SK-N-SH treated with all-trans-retinoic acid at 6 μM for 48 hours (cell line): ENCODE results near the gene ATG4C.

Experiments
- GLIS3 ChIP-seq: fragments of 250-450 bp; sonication (Bioruptor Pico); IDR thresholded peaks from 2 replicates; pipeline ENCODE4 v1.5.0; 2020; ENCODE audit warnings: mild to moderate bottlenecking, moderate library complexity
- ISL1 ChIP-seq: fragments of 250-450 bp; sonication (Bioruptor Pico); IDR thresholded peaks from 2 replicates; pipeline ENCODE4 v2.1.2; 2022; ENCODE audit warnings: mild to moderate bottlenecking, moderate library complexity
- TOX ChIP-seq: fragments of 250-450 bp; sonication (Bioruptor Pico); IDR thresholded peaks from 2 replicates; pipeline ENCODE4 v1.8.0; 2021; ENCODE audit warnings: mild to moderate bottlenecking, moderate library complexity, borderline replicate concordance
- ZNF565 ChIP-seq: fragments of 450-650 bp; formaldehyde crosslinking; conservative IDR thresholded peaks from 2 replicates; pipeline ENCODE4 v1.5.0; 2020; ENCODE audit warnings: low read depth, mild to moderate bottlenecking, moderate library complexity
- TF ChIP-seq, protein P1 (sequence below): fragments of 250-450 bp; sonication (Bioruptor Pico); IDR thresholded peaks from 2 replicates; pipeline ENCODE4 v1.8.0; 2020; ENCODE audit warnings: mild to moderate bottlenecking, moderate library complexity, borderline replicate concordance
- TF ChIP-seq, protein P2 (sequence below): fragments of 250-450 bp; sonication (Bioruptor Pico); IDR thresholded peaks from 2 replicates; pipeline ENCODE4 v1.5.1; 2020; ENCODE audit warnings: low read depth, mild to moderate bottlenecking, moderate library complexity

DNA sequence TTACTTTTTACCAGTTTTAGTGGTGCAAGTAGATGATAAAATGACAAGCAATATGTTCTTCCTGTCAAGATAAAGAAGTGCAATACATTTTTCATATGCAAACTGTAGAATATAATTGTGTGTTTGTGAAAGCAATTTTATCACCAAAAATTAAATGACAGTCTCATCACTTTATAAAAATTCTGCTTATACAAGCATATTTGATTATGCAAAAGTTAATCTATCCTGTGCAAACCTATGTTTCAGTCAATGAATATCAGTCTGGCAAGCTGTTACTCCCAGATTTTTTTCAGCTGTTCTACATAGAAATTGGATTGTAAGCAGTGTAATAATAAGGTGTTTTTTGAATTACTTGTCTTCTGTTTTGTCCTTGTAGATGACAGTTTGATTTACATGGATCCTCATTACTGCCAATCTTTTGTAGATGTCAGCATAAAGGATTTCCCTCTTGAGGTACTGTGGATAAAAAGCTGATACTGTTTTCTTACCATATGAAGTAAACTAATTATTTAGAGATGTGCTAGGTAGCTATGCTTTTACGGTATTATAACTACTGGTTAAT is 50.5 kb downstream of the ATG4C start:
- TF ChIP-seq GLIS3 (CRISPR knock-in tag) (no peak), ZNF565 (CRISPR knock-in tag) (no peak), ISL1 (CRISPR knock-in tag) (no peak), TOX (CRISPR knock-in tag) (no peak)
- TF ChIP-seq, protein P1, sequence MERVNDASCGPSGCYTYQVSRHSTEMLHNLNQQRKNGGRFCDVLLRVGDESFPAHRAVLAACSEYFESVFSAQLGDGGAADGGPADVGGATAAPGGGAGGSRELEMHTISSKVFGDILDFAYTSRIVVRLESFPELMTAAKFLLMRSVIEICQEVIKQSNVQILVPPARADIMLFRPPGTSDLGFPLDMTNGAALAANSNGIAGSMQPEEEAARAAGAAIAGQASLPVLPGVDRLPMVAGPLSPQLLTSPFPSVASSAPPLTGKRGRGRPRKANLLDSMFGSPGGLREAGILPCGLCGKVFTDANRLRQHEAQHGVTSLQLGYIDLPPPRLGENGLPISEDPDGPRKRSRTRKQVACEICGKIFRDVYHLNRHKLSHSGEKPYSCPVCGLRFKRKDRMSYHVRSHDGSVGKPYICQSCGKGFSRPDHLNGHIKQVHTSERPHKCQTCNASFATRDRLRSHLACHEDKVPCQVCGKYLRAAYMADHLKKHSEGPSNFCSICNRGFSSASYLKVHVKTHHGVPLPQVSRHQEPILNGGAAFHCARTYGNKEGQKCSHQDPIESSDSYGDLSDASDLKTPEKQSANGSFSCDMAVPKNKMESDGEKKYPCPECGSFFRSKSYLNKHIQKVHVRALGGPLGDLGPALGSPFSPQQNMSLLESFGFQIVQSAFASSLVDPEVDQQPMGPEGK: no peak
- TF ChIP-seq, protein P2, sequence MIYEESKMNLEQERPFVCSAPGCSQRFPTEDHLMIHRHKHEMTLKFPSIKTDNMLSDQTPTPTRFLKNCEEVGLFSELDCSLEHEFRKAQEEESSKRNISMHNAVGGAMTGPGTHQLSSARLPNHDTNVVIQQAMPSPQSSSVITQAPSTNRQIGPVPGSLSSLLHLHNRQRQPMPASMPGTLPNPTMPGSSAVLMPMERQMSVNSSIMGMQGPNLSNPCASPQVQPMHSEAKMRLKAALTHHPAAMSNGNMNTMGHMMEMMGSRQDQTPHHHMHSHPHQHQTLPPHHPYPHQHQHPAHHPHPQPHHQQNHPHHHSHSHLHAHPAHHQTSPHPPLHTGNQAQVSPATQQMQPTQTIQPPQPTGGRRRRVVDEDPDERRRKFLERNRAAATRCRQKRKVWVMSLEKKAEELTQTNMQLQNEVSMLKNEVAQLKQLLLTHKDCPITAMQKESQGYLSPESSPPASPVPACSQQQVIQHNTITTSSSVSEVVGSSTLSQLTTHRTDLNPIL (CRISPR knock-in tag): no peak
